ENCODE measurements around the gene EVA1A.

GRCh38 chr2:75607988-75608683, 47.4 kb upstream of the EVA1A start:
- TF ChIP-seq CTCF (IDR thresholded peaks at IDR 0.05; ENCODE audit: low read depth, low read length, missing input control) (no peak), JUND (IDR thresholded peaks at IDR 0.05) (no peak), SP1 (IDR thresholded peaks at IDR 0.05) (no peak), RAD21 (IDR thresholded peaks at IDR 0.05) (no peak), REST (IDR thresholded peaks at IDR 0.05) (no peak), HNF4A (conservative IDR thresholded peaks at IDR 0.05) (no peak), EGR1 (IDR thresholded peaks at IDR 0.05; ENCODE audit: low read depth in 2 of 2) (no peak)
